Stimulated activated CD4-positive, alpha-beta T cell treated with anti-CD3 and anti-CD28 coated beads, TNF-alpha, amount 100 ng/mL, for 24 hours (primary cell): ENCODE results near the gene ALK.

Source experiments
- DNase-seq, 3 experiments: peaks; one replicate each; pipeline ENCODE4 v3.0.0-alpha.2; 2020; ENCODE audit warnings: low read depth in 3 of 3

Gene ALK

GRCh38 chr2:29226808-29227207 lies 694.6 kb downstream of the ALK start:
- DNase-seq = no peak

DNA sequence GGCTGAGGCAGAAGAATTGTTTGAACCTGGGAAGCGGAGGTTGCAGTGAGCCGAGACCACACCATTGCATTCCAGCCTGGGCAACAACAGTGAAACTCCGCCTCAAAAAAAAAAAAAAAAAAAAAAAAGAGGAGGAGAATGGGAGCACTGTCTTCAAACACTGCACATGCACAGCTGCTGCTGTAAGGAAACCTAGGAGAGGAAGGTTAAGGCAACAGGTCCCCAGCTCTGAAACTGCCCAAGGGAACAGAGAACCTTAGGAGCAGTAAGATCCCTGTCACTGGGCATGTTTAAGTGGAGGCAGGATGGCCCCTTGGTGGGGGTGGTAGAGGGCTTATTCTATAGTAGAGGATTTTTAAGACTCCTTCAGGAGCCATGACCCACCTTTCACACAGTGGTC lies 695.0 kb downstream of the ALK start:
- DNase-seq = no peak

- DNase-seq = no peak
Observed at GRCh38 chr2:29225814-29226213, 695.6 kb downstream of the ALK start.

- no peak for DNase-seq
Observed at GRCh38 chr2:29224693-29225551, 696.5 kb downstream of the ALK start.

DNA sequence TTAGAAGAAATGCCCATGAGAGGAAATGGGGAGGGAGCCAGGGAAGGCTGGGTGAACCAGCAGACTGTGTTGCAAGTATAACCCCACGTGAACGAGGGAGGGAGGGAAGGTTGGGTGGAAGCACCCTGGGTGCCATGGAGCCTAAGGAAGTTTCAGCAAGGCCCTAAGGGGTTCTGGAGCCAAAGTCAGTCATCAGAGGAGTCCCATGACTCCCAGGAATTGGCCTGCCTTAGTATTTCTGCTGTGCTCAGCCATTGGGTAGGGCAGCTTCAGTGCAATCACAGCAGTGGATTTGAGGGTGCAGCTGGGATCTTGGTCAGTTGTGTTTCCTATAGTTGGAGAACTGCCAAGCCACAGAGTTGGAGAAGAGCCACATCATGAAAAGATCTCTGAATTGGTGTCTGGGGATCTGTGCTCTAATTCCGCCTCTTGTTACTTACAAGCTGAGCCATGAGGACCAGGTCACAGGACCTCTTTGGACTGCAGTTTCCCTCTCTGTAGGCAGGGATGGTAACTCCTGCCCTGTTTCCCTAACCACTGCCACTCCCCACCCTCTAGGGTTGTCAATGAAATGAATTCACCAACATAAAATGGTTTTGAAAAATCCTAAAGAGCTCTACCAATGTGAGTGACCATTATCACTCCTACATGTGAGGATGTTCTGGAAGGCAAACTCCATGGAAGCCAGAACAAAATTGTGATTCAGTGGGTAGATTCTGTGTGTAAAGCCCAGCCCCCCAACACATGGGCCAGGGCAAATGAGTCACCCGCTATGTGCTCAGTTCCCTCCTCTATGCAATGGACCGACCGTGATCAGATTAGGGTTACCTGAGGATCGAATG lies 697.3 kb downstream of the ALK start:
- no peak for DNase-seq

- DNase-seq = no peak
Observed at GRCh38 chr2:29223257-29223656, 698.1 kb downstream of the ALK start.

DNA sequence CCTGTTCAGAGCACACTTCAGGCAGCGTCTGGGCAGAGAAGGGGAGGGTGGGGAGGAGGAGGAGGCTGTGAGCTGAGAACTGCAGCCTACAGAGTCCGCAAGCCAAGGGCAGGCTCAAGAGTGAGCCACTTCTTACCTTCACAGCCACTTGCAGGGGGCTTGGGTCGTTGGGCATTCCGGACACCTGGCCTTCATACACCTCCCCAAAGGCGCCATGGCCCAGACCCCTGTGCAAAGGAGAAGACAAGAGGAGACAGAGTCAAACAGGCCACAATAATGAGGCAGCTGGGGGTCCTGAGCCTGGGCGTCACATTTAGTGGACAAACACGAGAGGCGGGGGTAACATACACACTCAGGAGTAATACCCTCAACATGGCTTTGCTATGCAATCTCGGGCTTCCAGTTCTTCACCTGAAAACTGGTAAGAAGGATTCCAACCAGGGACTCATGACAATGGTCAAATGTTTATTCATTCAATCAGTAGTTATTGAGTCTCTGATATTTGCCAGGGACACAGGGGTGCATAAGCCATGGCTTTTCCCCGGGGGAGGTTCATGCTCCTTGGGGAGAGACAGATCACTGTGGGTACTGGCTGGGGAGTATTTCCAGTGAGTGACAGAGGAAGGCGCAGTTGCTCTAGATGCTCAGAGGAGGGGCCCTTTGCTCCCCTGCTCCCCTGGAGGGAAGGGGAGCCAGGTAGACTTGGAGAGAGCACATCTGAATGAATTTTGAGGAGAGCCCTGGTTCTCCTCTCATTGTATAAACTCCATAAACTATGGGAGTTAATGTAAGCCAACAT lies 698.8 kb downstream of the ALK start:
- no peak for DNase-seq

DNA sequence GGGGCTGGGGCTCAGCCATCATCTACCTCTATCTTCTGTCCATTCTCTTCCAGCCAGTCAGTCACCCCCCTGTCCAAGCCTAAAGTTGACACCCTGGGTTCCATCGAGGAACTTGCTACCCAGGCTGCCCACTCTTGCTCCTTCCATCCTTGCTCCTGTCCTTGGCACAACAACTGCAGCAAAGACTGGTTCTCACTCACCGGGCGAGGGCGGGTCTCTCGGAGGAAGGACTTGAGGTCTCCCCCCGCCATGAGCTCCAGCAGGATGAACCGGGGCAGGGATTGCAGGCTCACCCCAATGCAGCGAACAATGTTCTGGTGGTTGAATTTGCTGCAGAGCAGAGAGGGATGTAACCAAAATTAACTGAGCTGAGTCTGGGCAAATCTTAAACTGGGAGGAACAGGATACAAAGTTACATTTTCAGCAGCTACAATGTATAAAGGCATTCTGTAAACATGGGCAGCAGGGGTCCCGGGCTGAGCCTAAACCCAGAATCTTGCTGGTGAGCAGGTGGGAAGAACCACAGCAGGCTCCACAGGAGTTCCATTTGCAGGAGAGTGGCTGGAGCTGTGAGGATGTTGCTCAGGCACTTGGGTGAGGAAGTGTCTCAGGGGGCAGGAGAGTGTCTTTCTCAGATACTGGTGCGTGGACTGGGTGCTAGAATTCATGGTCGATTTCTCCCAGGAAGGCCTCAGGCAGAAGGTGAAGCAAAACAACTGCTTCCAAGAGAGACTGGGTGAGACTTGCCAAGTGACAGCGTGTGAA lies 700.7 kb downstream of the ALK start:
- DNase-seq = no peak

DNA sequence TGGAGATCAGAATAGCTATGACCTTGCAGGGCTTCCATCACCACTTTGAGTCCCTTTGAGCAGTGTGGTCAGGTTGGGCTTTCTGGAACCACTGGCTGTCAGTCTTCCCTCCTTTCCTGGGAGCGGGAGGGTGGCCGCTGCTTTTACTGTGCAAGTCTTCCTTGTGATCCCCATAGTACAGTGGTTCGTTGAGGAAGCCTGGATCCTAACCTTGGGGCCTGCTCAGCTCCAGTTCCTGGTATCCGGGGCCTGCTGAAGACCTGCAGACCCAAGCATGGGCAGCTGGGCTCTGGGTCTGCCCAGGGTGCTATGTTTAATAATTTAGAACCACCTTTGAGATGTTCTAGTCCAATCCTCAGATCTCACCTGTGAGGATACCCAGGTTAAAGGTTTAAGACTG lies 702.0 kb downstream of the ALK start:
- no peak for DNase-seq

DNA sequence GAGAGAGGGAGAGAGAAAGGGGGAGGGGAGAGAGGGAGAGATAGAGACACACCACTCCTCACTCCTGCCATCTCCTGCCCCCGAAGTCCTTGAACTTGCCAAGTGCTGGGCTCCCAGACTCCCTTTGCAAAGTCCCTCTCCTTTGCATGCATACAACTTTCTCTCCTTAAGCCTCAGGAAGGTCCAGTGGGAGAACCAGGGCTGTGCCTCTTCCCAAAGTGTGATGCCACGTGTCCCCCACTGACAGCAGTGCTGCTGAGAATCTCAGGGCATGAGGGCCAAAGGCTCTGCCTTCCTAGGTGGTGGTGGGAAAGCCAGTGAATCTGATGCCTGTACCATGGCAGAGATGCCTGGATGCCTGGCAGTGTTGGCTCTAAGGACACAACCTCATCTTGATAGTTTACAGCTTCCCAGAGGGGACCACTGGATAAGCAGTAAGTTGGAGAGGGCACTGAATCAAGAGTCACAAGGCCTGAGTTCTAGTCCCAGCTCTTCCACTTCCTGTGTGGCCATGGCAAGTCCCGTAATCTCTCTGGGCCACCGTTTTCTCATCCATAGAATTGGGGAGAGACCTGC lies 702.7 kb downstream of the ALK start:
- no peak for DNase-seq

GRCh38 chr2:29218071-29218470 lies 703.3 kb downstream of the ALK start:
- DNase-seq = no peak

DNA sequence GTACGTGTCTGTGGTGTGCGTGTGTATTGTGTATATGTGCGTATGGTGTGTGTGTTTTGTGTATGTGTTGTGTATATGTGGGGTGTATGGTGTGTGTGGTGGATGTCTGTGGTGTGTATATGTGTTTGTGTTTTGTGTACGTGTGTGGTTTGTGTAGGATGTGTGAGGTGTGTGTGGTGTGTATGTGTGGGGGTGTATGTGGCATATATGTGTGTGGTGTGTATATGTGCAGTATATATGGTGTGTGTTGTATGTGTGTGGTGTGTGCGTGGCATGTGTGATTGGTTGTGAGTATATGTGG lies 704.8 kb downstream of the ALK start:
- no peak for DNase-seq

- no peak for DNase-seq
Observed at GRCh38 chr2:29215739-29216608, 705.4 kb downstream of the ALK start.

DNA sequence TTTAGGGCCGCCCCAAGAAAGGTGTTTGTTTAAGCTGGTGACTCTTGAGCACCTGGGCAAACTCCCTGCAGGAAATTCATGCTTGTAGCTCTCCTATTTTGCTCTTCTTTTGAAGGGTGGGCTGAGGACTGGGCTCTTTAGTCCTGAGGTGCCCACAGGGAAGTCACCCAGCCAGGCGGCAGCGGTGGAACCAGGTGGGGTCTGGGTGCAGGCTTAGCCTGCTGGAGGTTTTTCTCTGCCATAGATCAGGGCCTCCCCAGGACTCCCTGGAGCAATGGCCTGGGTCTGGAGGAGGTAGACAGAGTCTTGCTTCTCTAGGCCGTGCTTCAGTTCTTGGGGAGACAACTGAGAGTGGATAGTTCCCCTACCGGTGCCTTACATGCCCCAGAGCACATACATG lies 706.3 kb downstream of the ALK start:
- DNase-seq = no peak

- DNase-seq = no peak
Observed at GRCh38 chr2:29213888-29214291, 707.5 kb downstream of the ALK start.

DNA sequence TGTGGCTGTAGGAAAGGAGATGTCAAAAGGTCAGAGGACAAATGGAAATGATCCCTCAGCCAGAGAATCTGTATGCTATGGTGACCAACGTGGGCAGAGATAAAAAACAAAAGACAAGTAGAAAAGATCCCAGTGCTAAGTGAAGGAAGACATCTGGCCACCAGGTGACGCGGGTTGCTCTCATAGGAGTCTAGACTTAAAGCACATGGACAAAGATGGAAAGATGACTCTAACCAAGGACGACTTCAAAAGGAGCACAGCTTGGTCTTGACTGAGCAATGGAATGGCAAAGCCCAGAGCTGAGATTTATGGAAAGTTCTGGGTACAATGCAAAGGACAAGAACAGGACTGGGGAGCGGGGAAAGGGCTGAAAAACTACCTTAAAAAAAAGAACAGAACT lies 709.4 kb downstream of the ALK start:
- no peak for DNase-seq

- DNase-seq = no peak
Observed at GRCh38 chr2:29209551-29209950, 711.8 kb downstream of the ALK start.

GRCh38 chr2:29207352-29208148 lies 713.8 kb downstream of the ALK start:
- no peak for DNase-seq

DNA sequence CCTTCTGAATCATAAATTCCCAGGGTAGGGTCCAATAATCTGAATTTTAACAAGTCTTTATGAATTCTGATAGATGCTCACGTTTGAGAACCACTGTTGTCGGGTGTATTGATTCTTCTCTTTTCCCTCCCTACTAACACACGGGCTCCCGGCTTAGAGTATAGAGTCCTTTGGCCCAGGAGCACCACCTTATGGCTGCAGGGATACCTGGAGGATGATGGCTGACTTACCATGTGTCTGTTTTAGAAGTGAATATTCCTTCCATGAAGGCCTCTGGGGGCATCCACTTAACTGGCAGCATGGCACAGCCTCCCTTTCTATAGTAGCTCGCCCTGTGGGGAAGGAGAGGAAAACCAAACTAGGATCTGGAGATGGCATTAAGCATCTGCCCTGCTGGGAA lies 714.4 kb downstream of the ALK start:
- DNase-seq = no peak
